Bronchial epithelial cell (primary cell): Measurements from ENCODE around the gene CHD6. TPM values are rescaled to one million over a fixed set of nuclear protein-coding genes. Genes with fewer than 3 reads are reported as not detected.

Source experiments
- DNase-seq: peaks from one replicate; pipeline ENCODE4 v3.0.0-alpha.2; 2010; ENCODE audit warnings: low read depth
- FAIRE-seq: peaks from 2 replicates; lab custom pipeline; 2011; peaks lifted over from hg19 to GRCh38; lab: Jason Lieb, UNC
- H3K27me3 ChIP-seq: 2 replicates; pipeline ENCODE4 v1.5.1; 2011; ENCODE audit warnings: low read length; ENCODE audit not compliant: control insufficient read depth, insufficient read depth
- H3K36me3 ChIP-seq: 2 replicates; pipeline ENCODE4 v1.5.1; 2011; ENCODE audit warnings: low read length; ENCODE audit not compliant: control insufficient read depth, insufficient read depth
- H3K4me3 ChIP-seq: 2 replicates; pipeline ENCODE4 v1.5.1; 2011; ENCODE audit warnings: mild to moderate bottlenecking, low read depth, low read length, control low read depth
- total RNA-seq: library from RNA; depleted of rRNA; stranded (reverse); fragments of >200 nt; gene quantifications from 2 replicates; pipeline ENCODE4 v1.2.1, GENCODE V29; 2014
- TF ChIP-seq, protein P1 (sequence below): IDR thresholded peaks from 2 replicates; pipeline ENCODE4 v1.5.1; 2011; ENCODE audit warnings: mild to moderate bottlenecking, moderate library complexity, low read length, control low read depth, inconsistent platforms; ENCODE audit not compliant: insufficient read depth, severe bottlenecking

The CHD6 gene
- total RNA-seq, 1 donor from 2014 or later: 10.8 TPM

DNA sequence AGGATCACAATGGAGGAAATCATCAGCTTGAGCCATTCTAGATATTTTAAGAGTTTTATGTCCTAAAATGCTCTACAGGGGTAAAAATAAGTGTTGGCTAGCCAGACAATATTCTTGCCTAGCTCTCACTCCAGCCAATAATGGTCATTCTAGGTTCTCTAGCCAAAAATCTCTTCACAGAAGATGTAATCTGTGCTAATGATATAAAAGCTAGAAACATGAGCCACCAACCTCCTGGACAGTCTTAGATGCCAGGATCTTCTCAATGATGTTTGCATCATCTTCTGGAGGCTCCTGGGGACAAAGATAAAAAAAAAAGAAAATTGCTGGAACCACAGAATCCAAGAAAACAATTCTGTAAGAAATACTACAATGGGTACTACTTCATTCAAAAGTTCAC lies 119.1 kb downstream of the CHD6 start:
- Histone ChIP-seq H3K27me3 (no peaks in the 10 kb centered on the region), H3K4me3 (no peak overlapping the region), H3K36me3 (peaks cover 2% of the 10 kb centered on the region)
- no peak for DNase-seq
- FAIRE-seq: no peak
- TF ChIP-seq, protein P1, sequence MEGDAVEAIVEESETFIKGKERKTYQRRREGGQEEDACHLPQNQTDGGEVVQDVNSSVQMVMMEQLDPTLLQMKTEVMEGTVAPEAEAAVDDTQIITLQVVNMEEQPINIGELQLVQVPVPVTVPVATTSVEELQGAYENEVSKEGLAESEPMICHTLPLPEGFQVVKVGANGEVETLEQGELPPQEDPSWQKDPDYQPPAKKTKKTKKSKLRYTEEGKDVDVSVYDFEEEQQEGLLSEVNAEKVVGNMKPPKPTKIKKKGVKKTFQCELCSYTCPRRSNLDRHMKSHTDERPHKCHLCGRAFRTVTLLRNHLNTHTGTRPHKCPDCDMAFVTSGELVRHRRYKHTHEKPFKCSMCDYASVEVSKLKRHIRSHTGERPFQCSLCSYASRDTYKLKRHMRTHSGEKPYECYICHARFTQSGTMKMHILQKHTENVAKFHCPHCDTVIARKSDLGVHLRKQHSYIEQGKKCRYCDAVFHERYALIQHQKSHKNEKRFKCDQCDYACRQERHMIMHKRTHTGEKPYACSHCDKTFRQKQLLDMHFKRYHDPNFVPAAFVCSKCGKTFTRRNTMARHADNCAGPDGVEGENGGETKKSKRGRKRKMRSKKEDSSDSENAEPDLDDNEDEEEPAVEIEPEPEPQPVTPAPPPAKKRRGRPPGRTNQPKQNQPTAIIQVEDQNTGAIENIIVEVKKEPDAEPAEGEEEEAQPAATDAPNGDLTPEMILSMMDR: no peak

DNA sequence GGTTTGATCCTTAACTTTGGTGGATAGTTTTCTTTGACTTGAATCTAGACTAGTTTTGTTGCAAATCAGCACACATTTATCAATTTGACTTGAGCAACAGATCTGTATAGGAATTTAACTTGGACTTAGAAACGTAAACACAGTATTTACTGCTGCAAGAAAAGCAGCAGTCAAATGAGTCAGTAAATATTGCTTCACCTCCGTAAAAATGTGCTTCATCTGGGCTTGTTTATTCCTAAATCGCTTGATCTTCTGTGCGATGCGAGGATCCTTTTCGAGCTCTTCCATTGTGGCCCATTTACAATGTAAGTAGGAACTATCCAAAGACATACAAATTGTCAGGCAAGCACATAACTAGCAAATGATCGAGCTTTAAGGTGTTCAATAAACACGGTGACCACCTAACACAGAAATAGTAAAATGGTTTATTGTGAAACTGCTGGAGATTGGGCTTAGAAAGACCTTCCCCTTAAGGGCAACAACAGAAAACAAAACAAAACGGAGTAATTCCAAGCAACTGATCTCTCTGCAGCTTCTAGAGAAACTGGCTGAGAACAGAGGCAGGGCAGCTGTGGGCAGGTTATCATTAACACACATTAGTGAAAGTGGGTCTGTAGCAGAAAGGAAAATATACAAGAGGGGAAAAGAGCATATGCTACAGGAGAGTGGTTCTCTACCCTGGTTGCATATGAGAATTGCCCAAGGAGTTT lies 120.8 kb downstream of the CHD6 start:
- Histone ChIP-seq H3K36me3 (peaks cover 2% of the 10 kb centered on the region), H3K4me3 (no peak overlapping the region), H3K27me3 (no peaks in the 10 kb centered on the region)
- no peak for FAIRE-seq
- DNase-seq: no peak
- TF ChIP-seq, protein P1: no peak

DNA sequence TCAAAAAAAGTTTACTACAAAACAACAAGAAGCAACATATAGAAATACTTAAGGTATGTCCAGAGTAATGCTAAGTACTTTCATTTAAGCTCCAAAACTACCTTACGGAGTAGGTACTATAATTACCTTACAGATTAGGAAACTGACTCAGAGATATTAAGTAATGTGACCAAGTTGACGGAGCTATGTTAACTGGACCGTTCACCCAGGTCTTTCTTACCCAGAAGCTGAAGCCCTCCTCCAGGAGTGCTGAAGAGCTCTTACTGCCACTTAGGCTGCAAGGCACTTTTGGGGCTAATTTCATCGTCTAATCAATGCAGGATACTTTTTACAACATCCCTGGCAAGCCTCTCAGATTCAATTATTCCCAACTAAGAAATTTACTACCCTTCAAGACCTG lies 123.7 kb downstream of the CHD6 start:
- TF ChIP-seq, protein P1: no peak
- no peak for DNase-seq
- Histone ChIP-seq H3K4me3 (no peak overlapping the region), H3K27me3 (no peaks in the 10 kb centered on the region), H3K36me3 (peaks cover 8% of the 10 kb centered on the region)
- no peak for FAIRE-seq

DNA sequence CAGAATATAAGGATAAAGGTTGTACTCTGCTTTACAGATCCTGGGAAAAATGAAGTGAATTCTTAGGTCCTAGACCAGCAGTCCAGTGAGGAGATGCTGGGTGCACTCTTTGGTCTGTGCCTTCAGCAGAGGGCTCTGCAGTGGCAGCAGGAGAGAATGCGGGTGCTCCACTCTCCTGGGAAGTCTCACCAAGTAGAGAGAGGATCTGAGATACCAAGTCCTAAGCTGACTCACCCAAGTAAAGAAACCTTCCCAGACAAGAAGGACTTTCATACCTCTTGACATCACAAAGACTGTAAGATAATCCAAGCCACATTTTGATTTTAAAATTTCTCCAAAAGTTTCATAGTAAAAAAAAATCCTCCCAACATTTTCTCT lies 134.6 kb downstream of the CHD6 start:
- no peak for DNase-seq
- Histone ChIP-seq H3K36me3 (peaks cover 8% of the 10 kb centered on the region), H3K4me3 (no peak overlapping the region), H3K27me3 (no peaks in the 10 kb centered on the region)
- TF ChIP-seq, protein P1: no peak
- no peak for FAIRE-seq

DNA sequence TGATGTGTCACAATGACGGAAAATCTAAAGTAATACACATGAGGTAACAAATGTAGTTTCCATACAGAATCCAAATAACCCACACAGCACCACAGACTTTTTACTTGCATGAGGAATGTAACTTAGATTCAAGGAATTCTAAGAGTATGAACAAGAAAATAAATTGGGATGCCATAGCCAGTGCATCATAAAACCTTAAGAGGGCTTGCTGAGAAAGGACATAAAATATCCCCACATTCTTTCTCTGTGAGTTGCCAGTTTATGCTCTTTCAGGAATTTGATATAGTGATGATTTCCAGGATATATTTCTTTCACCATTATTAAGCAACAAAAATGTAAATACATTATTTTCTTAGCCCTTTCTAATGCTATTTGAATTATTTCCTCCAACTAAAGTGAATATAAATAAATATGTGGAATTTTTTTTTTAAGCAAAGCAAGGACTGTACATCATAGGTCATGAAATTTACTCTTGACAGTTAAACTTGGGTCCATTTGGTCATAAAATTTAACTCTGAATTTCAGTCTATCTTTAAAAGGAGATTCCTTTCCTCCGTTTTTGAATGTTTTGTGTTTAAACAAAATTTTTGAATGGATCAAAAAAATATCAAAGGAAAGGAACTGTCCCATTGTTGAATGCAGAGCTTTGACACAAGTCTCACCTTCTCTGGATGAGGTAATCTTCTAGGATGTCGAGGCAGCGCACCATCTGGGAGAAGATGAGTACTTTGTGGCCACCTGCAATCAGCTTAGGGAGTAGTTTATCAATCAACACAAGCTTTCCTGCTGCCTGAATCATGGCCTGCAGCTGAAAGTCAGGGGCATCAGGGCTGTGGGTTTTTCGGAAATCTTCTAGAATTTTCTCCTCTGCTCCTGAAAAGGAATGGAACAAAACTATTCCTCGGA lies 135.3 kb downstream of the CHD6 start:
- DNase-seq: peak; percentile 12
- FAIRE-seq: no peak

More for the DNA sequence above, 135.3 kb downstream of the CHD6 start:
- H3K36me3 ChIP-seq: peaks cover 5% of the 10 kb centered on the region
- no peaks in the 10 kb centered on the region for H3K27me3 ChIP-seq
- H3K4me3 ChIP-seq: no peak overlapping the region
- TF ChIP-seq, protein P1: no peak
